HL-60 (cell line): ENCODE data around the gene AFM.

Experiments
- DNase-seq, 2 experiments: peaks; one replicate each; pipeline ENCODE4 v3.0.0-alpha.2; 2010 to 2020; ENCODE audit warnings: low read depth in 1 of 2, low spot score in 1 of 2
- H3K27ac ChIP-seq: fragments of 250-450 bp; sonication (Bioruptor Pico); replicated peaks from 2 replicates; pipeline ENCODE4 v1.5.1; 2020; ENCODE audit warnings: mild to moderate bottlenecking, moderate library complexity
- H3K27me3 ChIP-seq: fragments of 250-450 bp; sonication (Bioruptor Pico); 2 replicates; pipeline ENCODE4 v1.5.1; 2021; ENCODE audit warnings: mild to moderate bottlenecking, moderate library complexity; ENCODE audit not compliant: insufficient read depth, poor library complexity, severe bottlenecking
- H3K4me3 ChIP-seq: replicated peaks from 2 replicates; pipeline ENCODE4 v1.5.1; 2011; ENCODE audit warnings: mild to moderate bottlenecking, control low read depth, low read length; ENCODE audit not compliant: insufficient read depth
- GABPA ChIP-seq: IDR thresholded peaks from 2 replicates; pipeline ENCODE4 v1.6.1; 2012; ENCODE audit warnings: low read depth
- POLR2AphosphoS5 ChIP-seq: IDR thresholded peaks from 2 replicates; pipeline ENCODE4 v1.6.1; 2012; ENCODE audit warnings: low read depth
- SPI1 ChIP-seq: IDR thresholded peaks from 2 replicates; pipeline ENCODE4 v1.6.1; 2012; ENCODE audit warnings: low read depth, mild to moderate bottlenecking, borderline replicate concordance
- TF ChIP-seq, protein P1 (sequence below): IDR thresholded peaks from one replicate; pipeline ENCODE4 v1.5.1; 2011; ENCODE audit warnings: low read length, control low read depth, inconsistent platforms; ENCODE audit not compliant: insufficient read depth
- TF ChIP-seq, protein P2 (sequence below): IDR thresholded peaks from 2 replicates; pipeline ENCODE4 v1.6.1; 2012; ENCODE audit warnings: low read depth; ENCODE audit not compliant: insufficient replicate concordance

Gene AFM

DNA sequence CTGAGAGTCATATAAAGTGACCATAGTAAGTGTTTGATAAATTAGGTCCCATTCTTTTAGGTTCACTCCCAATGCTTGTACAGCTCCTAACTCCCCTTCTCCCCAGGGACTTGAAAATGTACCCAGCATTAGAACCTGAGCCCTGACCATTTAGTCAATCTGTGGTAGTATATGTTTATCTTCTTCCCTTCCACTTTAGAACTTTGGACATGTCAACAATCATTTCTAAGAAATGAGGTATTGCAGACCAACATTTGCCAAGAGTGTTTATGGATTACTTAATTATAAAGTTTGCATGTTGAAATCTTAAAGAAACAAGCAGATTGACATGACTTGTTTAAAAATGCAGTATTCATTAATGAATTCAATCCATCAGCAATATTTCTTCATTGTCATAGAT is 26.0 kb downstream of the AFM start:
- DNase-seq: no peak
- Histone ChIP-seq H3K4me3 (no peak overlapping the region), H3K27ac (no peak overlapping the region), H3K27me3 (no peaks in the 10 kb centered on the region)
- no peak for TF ChIP-seq POLR2AphosphoS5
- TF ChIP-seq SPI1: no peak
- TF ChIP-seq, protein P1, sequence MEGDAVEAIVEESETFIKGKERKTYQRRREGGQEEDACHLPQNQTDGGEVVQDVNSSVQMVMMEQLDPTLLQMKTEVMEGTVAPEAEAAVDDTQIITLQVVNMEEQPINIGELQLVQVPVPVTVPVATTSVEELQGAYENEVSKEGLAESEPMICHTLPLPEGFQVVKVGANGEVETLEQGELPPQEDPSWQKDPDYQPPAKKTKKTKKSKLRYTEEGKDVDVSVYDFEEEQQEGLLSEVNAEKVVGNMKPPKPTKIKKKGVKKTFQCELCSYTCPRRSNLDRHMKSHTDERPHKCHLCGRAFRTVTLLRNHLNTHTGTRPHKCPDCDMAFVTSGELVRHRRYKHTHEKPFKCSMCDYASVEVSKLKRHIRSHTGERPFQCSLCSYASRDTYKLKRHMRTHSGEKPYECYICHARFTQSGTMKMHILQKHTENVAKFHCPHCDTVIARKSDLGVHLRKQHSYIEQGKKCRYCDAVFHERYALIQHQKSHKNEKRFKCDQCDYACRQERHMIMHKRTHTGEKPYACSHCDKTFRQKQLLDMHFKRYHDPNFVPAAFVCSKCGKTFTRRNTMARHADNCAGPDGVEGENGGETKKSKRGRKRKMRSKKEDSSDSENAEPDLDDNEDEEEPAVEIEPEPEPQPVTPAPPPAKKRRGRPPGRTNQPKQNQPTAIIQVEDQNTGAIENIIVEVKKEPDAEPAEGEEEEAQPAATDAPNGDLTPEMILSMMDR: no peak
- TF ChIP-seq, protein P2, sequence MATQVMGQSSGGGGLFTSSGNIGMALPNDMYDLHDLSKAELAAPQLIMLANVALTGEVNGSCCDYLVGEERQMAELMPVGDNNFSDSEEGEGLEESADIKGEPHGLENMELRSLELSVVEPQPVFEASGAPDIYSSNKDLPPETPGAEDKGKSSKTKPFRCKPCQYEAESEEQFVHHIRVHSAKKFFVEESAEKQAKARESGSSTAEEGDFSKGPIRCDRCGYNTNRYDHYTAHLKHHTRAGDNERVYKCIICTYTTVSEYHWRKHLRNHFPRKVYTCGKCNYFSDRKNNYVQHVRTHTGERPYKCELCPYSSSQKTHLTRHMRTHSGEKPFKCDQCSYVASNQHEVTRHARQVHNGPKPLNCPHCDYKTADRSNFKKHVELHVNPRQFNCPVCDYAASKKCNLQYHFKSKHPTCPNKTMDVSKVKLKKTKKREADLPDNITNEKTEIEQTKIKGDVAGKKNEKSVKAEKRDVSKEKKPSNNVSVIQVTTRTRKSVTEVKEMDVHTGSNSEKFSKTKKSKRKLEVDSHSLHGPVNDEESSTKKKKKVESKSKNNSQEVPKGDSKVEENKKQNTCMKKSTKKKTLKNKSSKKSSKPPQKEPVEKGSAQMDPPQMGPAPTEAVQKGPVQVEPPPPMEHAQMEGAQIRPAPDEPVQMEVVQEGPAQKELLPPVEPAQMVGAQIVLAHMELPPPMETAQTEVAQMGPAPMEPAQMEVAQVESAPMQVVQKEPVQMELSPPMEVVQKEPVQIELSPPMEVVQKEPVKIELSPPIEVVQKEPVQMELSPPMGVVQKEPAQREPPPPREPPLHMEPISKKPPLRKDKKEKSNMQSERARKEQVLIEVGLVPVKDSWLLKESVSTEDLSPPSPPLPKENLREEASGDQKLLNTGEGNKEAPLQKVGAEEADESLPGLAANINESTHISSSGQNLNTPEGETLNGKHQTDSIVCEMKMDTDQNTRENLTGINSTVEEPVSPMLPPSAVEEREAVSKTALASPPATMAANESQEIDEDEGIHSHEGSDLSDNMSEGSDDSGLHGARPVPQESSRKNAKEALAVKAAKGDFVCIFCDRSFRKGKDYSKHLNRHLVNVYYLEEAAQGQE: no peak
- TF ChIP-seq GABPA: no peak

DNA sequence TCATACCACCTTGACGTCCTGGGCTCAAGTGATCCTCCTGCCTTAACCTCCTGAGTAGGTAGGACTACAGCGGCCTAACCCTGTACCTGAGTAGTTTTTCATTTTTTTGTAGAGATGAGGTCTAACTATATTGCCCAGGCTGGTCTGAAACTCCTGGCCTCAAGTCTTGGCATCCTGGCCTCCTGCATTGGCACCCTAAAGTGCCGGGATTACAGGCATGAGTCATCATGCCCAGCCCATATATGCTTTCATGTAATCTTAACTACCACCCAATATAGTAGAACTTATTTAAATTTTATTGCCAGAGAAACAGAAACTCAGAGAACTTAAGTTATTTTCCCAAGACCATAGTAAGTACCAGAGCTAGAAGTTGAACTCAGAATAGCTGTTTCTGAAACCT is 27.1 kb downstream of the AFM start:
- no peak for DNase-seq
- Histone ChIP-seq H3K27ac (no peak overlapping the region), H3K4me3 (no peak overlapping the region), H3K27me3 (peaks cover 2% of the 10 kb centered on the region)
- no peak for TF ChIP-seq GABPA
- no peak for TF ChIP-seq SPI1
- TF ChIP-seq, protein P1: no peak
- no peak for TF ChIP-seq POLR2AphosphoS5
- TF ChIP-seq, protein P2: no peak

DNA sequence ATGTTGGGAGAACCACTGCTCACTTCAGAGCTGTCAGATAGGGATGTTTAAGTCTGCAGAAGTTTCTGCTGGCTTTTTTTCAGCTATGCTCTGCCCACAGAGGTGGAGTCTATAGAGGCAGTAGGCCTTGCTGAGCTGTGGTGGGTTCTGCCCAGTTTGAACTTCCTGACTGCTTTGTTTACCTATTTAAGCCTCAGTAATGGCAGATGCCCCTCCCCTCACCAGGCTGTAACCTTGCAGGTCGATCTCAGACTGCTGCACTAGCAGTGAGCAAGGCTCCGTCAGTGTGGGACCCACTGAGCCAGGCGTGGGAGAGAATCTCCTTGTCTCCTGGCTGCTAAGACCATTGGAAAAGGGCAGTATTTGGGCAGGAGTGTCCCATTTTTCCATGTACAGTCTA is 36.8 kb downstream of the AFM start:
- H3K27me3 ChIP-seq: peaks cover 1% of the 10 kb centered on the region
- DNase-seq: no peak
- TF ChIP-seq SPI1 (no peak), GABPA (no peak), POLR2AphosphoS5 (no peak)
- TF ChIP-seq, protein P1: no peak
- TF ChIP-seq, protein P2: no peak

More for the DNA sequence above, 36.8 kb downstream of the AFM start:
- H3K4me3 ChIP-seq: no peak overlapping the region
- H3K27ac ChIP-seq: no peak overlapping the region
